OCI-LY1 (cell line): ENCODE measurements around the gene C19orf33.

Experiments used
- EZH2 ChIP-seq: fragments of 200-600 bp; sonication (generic), shearing (Covaris generic); IDR thresholded peaks from 2 replicates; pipeline ENCODE4 v1.8.0; 2017; ENCODE audit warnings: borderline replicate concordance, mixed run types, mild to moderate bottlenecking, antibody characterized with exemption, low read length, moderate library complexity, mixed read lengths
- TF ChIP-seq, protein P1 (sequence below): fragments of 200-600 bp; sonication (generic), shearing (Covaris generic); IDR thresholded peaks from 2 replicates; pipeline ENCODE4 v1.5.1; 2017; ENCODE audit warnings: mild to moderate bottlenecking, antibody characterized with exemption, low read length, moderate library complexity, mixed read lengths

DNA sequence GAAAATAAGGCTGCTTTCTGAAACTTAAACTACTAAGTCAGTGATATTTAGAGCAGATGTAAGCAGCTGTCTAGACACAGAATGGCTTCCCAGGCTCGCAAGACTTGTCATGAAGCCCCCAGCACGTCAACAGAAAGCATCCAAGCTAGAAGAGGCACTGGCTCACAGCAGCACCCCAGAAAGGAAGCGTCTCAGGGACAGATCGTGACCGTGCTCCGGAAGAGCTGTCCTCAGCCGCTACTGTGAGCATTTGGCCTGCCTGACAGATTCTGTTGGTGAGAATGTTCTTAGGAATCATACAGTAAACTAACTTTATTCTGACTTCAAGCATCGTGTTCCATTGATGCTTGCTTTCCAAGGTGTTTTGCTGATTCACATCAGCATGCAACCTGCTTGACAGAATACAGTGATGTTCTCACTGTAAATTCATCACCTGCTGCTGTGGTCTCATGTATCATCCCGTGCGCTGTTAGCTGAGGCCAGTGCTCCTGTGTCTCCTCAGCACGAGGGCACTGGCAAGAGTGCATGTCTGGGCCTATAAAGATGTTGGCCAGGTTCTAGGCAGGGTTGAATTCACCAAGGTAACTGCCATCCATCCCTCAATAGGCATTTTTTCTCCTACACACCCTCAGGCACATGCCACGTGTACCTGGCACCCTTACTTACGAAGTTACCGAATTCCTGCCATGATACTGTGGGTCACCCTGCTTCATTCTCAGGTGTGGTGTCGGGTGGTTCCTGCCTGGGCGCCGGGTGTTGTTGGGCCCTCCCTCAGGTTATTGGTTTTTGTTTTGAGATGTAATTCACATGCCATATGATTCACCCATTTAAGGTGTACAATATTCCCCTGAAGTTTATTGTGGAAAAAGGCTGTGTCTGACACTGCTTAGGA lies 23.8 kb upstream of the C19orf33 start:
- no peak for TF ChIP-seq EZH2
- TF ChIP-seq, protein P1, sequence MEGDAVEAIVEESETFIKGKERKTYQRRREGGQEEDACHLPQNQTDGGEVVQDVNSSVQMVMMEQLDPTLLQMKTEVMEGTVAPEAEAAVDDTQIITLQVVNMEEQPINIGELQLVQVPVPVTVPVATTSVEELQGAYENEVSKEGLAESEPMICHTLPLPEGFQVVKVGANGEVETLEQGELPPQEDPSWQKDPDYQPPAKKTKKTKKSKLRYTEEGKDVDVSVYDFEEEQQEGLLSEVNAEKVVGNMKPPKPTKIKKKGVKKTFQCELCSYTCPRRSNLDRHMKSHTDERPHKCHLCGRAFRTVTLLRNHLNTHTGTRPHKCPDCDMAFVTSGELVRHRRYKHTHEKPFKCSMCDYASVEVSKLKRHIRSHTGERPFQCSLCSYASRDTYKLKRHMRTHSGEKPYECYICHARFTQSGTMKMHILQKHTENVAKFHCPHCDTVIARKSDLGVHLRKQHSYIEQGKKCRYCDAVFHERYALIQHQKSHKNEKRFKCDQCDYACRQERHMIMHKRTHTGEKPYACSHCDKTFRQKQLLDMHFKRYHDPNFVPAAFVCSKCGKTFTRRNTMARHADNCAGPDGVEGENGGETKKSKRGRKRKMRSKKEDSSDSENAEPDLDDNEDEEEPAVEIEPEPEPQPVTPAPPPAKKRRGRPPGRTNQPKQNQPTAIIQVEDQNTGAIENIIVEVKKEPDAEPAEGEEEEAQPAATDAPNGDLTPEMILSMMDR: no peak
